AG09319 (cell line): ENCODE data around the gene STX11.

Experiments
- DNase-seq: peaks from one replicate; pipeline ENCODE4 v3.0.0-alpha.2; 2010; ENCODE audit warnings: low read depth; ENCODE audit errors: extremely low read depth
- TF ChIP-seq, protein P1 (sequence below): IDR thresholded peaks from 2 replicates; pipeline ENCODE4 v1.5.1; 2011; ENCODE audit warnings: low read depth, mild to moderate bottlenecking, inconsistent platforms, low read length, moderate library complexity

The STX11 gene

DNA sequence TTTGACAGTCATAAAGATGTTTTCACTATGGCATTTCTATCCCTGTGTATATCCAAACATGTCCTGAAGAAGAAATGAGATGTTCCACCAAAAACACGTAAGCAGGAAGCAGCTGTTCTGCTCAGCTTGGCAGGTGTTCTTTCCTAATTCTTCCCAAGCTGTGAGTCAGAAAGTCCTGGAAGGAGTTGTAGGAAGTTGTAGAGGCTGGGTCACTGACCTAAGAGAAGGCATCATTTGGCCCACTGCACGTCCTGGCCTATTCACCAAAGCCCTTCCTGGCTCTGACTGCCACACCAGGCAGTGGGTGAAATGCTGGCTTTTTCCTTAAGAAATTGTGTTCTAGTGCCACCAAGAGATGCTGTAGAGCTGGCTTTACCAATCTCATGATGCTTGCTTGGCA is 40.3 kb downstream of the STX11 start:
- TF ChIP-seq, protein P1, sequence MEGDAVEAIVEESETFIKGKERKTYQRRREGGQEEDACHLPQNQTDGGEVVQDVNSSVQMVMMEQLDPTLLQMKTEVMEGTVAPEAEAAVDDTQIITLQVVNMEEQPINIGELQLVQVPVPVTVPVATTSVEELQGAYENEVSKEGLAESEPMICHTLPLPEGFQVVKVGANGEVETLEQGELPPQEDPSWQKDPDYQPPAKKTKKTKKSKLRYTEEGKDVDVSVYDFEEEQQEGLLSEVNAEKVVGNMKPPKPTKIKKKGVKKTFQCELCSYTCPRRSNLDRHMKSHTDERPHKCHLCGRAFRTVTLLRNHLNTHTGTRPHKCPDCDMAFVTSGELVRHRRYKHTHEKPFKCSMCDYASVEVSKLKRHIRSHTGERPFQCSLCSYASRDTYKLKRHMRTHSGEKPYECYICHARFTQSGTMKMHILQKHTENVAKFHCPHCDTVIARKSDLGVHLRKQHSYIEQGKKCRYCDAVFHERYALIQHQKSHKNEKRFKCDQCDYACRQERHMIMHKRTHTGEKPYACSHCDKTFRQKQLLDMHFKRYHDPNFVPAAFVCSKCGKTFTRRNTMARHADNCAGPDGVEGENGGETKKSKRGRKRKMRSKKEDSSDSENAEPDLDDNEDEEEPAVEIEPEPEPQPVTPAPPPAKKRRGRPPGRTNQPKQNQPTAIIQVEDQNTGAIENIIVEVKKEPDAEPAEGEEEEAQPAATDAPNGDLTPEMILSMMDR = no peak
- DNase-seq = peak; percentile 8

DNA sequence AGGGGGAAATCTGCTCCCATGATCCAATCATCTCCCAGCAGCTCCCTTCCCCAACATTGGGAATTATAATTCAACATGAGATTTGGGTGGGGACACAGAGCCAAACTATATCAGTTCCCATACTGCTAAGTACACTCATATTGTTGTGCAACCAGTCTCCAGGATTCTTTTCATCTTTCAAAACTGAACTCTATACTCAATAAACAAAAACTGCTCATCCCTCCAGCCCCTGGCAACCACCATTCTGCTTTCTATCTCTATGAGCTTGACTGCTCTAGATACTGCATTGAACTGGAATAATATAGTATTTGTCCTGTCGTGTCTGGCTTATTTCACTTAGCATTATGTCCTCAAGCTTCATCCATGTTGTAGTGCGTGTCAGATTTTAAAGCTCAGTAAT is 42.9 kb downstream of the STX11 start:
- TF ChIP-seq, protein P1 = no peak
- DNase-seq = no peak

DNA sequence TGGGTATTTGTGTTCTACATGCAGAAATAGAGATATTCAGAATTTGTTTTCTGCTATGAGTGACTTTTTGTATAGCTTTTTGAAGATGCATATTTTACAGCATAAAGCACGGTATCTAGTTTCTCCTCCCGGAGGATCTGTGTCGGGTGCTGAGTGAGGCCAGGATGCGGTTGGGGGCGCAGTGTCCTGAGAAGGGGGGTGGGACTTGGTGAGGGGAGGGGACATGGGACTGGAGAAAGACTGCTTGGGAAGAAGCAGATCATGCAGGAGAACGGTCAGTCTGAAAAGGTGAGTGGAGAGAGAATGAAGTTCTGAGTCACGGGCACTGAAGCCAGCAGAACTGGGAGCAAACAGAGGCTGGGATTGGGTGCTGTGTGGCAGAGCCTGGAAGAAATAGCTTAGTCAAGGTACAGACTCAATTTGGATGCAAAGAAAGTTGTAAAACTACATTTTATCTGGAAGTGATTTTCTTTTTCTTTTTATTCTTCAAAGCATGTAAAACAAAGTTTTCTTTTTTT is 44.0 kb downstream of the STX11 start:
- TF ChIP-seq, protein P1 = no peak
- no peak for DNase-seq

DNA sequence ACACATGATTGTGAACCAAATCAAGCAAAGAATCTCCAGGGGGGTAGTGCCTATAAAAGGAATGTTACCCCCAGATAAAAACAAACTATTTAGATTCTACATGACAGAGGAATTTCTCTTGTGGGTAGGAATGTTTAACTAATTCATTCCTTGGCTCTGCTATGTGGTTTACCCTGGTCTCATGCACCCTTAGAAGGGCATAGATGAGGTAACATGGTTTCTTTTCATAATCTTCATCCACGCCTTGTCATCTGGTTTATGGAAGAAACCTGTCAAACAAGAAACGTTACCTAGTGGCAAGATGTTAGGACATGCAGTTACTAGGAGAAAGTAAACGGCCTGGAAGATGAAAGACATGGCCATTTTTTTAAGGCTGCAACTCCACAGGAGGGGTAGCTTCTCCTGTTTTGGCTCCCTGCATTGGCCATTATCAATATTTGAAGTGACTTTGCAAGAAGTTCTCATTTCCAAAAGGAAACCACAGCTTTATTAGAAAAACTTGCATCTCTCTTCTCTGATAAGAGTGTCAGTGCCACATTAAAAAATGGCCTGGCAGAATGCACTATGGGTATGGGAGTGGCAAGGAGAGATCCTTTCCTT is 45.5 kb downstream of the STX11 start:
- DNase-seq = no peak
- TF ChIP-seq, protein P1 = no peak

DNA sequence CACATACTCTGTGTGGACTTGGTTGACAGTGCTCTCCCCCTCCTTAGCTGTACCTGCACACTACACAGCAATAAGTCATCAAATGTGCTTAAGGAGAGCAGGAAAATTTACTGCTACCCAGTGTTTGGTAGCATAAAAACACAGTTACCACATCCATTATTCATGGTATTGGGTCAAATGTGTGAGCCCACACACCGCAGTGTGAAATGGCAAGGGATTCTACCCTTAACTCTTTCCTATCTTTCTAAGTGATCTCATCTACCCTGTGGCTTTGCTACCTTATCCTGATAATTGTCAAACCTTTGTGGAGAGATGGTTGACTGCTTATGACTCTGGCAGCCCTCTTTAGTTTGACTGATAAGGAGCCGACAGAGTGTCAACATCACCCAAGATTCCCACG is 47.6 kb downstream of the STX11 start:
- TF ChIP-seq, protein P1 = no peak
- no peak for DNase-seq

DNA sequence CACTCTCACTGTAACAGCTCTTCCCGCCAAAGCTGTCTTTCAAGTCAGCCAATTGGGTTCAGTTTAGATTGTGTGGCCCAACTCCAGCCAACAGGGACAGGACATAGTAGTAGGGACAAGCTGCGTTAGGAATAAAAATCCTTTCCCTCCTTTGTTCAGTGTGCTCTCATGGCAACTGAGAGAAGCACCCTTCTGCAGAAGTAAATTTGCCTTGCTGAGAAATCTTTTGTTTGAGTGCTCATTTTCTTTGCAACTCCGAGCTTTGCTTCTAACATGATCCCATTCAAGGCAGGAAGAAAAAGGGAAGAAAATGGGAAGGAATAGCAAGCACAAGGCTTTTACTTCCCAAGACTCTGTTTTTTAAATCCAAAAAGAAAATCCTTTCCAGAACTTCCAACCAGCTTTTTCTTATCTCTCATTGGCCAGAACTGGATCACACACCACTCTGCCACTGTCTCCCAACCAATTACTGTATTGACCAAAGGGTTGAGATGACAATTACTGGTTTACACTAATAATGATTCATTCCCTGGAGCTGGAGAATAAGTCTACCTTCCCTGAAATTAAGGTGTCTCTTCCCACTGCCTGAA is 52.7 kb downstream of the STX11 start:
- TF ChIP-seq, protein P1 = no peak
- DNase-seq = no peak

DNA sequence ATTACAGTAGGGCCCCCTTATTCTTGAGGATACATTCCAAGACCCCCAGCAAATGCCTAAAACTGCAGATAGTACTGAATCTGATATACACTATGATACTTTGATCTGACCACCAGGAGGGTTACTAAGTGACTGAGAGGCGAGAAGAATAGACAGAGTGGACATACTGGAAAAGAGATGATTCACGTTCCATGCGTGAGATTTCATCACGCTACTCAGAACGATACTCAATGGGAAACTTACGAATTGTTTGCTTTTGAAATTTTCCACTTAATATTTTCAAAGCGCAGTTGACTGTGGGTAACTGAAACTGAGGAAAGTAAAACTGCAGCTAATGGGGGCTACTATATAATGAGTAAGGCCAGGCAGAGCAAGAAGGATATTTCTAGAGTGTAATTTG is 60.8 kb downstream of the STX11 start:
- TF ChIP-seq, protein P1 = no peak
- DNase-seq = no peak
